KMS-11 (cell line): ENCODE results near the gene TAC4.

Experiments
- H2AFZ ChIP-seq: fragments of 200-600 bp; sonication (generic); 2 replicates; pipeline ENCODE4 v1.6.1; 2016; ENCODE audit warnings: antibody characterized with exemption, mixed run types, low read depth
- H3K27ac ChIP-seq: fragments of 200-600 bp; sonication (generic); 2 replicates; pipeline ENCODE4 v1.6.1; 2016; ENCODE audit warnings: mild to moderate bottlenecking, mixed run types
- H3K27me3 ChIP-seq: fragments of 200-600 bp; sonication (generic); 2 replicates; pipeline ENCODE4 v1.6.1; 2017; ENCODE audit warnings: mild to moderate bottlenecking, low read depth, mixed run types, moderate library complexity; ENCODE audit not compliant: insufficient read depth
- H3K36me3 ChIP-seq: fragments of 200-600 bp; sonication (generic); 2 replicates; pipeline ENCODE4 v1.6.1; 2017; ENCODE audit warnings: mild to moderate bottlenecking, mixed run types; ENCODE audit not compliant: insufficient read depth
- H3K4me1 ChIP-seq: fragments of 200-600 bp; sonication (generic); 2 replicates; pipeline ENCODE4 v1.6.1; 2016; ENCODE audit warnings: mild to moderate bottlenecking, low read depth, mixed run types; ENCODE audit not compliant: poor library complexity, severe bottlenecking
- H3K4me2 ChIP-seq: fragments of 200-600 bp; sonication (generic); 2 replicates; pipeline ENCODE4 v1.7.0; 2016; ENCODE audit warnings: mild to moderate bottlenecking, mixed run types
- H3K4me3 ChIP-seq: fragments of 200-600 bp; sonication (generic); IDR thresholded peaks from 2 replicates; pipeline ENCODE4 v1.6.1; 2017; ENCODE audit warnings: low read depth, low read length, mixed read lengths; ENCODE audit not compliant: insufficient read depth
- H3K79me2 ChIP-seq: fragments of 200-600 bp; sonication (generic); 2 replicates; pipeline ENCODE4 v1.6.1; 2016; ENCODE audit warnings: low read depth, mixed run types; ENCODE audit not compliant: insufficient read depth
- H3K9ac ChIP-seq: fragments of 200-600 bp; sonication (generic); 2 replicates; pipeline ENCODE4 v1.6.1; 2016; ENCODE audit warnings: mild to moderate bottlenecking, mixed run types
- H4K20me1 ChIP-seq: fragments of 200-600 bp; sonication (generic); 2 replicates; pipeline ENCODE4 v1.6.1; 2016; ENCODE audit warnings: mild to moderate bottlenecking, mixed run types; ENCODE audit not compliant: insufficient read depth
- CTCF ChIP-seq: fragments of 200-600 bp; sonication (generic); conservative IDR thresholded peaks from 2 replicates; pipeline ENCODE4 v1.6.1; 2017; ENCODE audit warnings: low read depth, mild to moderate bottlenecking, antibody characterized with exemption, low read length, moderate library complexity, mixed read lengths

TAC4 gene

GRCh38 chr17:49869038-49869374 is 21.1 kb upstream of the TAC4 start:
- Histone ChIP-seq H3K4me3 (no peak overlapping the region), H3K27me3 (peaks cover 95% of the 10 kb centered on the region), H3K4me2 (no peak overlapping the region), H3K36me3 (no peaks in the 10 kb centered on the region), H3K4me1 (no peaks in the 10 kb centered on the region), H3K79me2 (no peaks in the 10 kb centered on the region), H3K27ac (no peak overlapping the region), H4K20me1 (no peaks in the 10 kb centered on the region), H3K9ac (no peak overlapping the region), H2AFZ (no peak overlapping the region)
- TF ChIP-seq CTCF, result no peak

DNA sequence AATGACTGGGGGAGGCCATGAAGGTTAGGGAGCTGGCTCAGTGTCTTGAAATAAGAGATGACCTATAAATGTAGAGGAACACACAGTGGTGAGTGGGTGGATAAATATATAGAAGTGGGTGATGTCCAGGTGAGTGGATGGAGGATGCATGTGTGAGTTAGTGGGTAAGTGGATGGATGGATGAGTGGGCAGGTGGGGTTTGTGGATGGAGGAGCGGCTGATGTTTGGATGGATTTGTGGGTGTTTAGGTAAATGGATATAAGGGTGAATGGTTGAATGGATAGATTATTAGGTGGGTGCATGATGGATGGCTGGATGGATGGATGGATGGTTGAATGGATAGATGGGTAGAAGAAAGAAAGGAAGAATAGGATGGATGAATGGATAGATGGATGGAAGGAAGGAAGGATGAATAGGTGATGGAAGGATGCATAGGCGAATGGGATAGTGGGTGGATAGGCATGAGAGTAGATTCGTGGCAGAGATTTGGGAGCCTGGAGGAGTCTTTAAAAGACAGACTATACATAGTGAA is 19.1 kb upstream of the TAC4 start:
- Histone ChIP-seq H3K4me2 (no peak overlapping the region), H3K36me3 (no peaks in the 10 kb centered on the region), H3K27me3 (peaks cover 95% of the 10 kb centered on the region), H3K27ac (no peak overlapping the region), H3K4me1 (no peaks in the 10 kb centered on the region), H3K4me3 (no peak overlapping the region), H4K20me1 (no peaks in the 10 kb centered on the region), H3K9ac (no peak overlapping the region), H2AFZ (no peak overlapping the region), H3K79me2 (no peaks in the 10 kb centered on the region)
- TF ChIP-seq CTCF, result no peak

DNA sequence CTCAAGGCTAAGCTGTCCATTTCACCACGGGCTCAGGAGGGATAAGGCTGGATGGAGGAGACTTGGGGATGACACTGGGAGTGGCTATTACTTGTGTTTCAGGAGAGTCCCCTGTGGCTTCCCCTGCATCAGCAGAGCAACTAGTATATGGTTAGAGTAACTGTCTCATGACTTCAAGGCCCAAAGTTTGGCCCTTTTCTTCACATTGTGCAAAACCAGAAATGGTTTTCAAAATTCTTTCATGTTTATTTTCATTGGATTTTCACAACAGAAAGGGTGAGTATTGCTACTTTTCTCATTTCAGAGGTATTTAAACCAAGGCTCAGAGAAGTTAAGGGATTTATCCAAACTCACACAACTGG is 18.1 kb upstream of the TAC4 start:
- Histone ChIP-seq H3K4me1 (peaks cover 2% of the 10 kb centered on the region), H3K4me3 (no peak overlapping the region), H3K27me3 (peaks cover 93% of the 10 kb centered on the region), H4K20me1 (no peaks in the 10 kb centered on the region), H3K79me2 (no peaks in the 10 kb centered on the region), H3K27ac (no peak overlapping the region), H2AFZ (no peak overlapping the region), H3K36me3 (no peaks in the 10 kb centered on the region), H3K9ac (no peak overlapping the region), H3K4me2 (no peak overlapping the region)
- TF ChIP-seq CTCF, result no peak

- TF ChIP-seq CTCF, result no peak
- H3K27me3 ChIP-seq, result peaks cover 79% of the 10 kb centered on the region
Measured at GRCh38 chr17:49862781-49863331, 15.0 kb upstream of the TAC4 start.

More at GRCh38 chr17:49862781-49863331, 15.0 kb upstream of the TAC4 start:
- Histone ChIP-seq H3K36me3 (no peaks in the 10 kb centered on the region), H4K20me1 (no peaks in the 10 kb centered on the region), H3K9ac (no peak overlapping the region), H3K4me2 (no peak overlapping the region), H3K4me1 (peaks cover 2% of the 10 kb centered on the region), H3K27ac (no peak overlapping the region), H2AFZ (no peak overlapping the region), H3K4me3 (no peak overlapping the region), H3K79me2 (no peaks in the 10 kb centered on the region)
